Nephron progenitor cell (in vitro differentiated cells): ENCODE data around the gene BEAN1.

Source experiments
- DNase-seq: peaks from one replicate; pipeline ENCODE4 v3.0.0; 2021
- H3K27ac Mint-ChIP-seq: 2 replicates; pipeline ENCODE4 v1.8.0; 2021; ENCODE audit warnings: mild to moderate bottlenecking, moderate library complexity, mixed read lengths
- H3K27me3 Mint-ChIP-seq: 2 replicates; pipeline ENCODE4 v1.8.0; 2021; ENCODE audit warnings: mild to moderate bottlenecking, low read depth, mixed read lengths; ENCODE audit not compliant: poor library complexity
- H3K36me3 Mint-ChIP-seq: 2 replicates; pipeline ENCODE4 v1.8.0; 2021; ENCODE audit warnings: low read depth, mixed read lengths
- H3K4me1 Mint-ChIP-seq: 2 replicates; pipeline ENCODE4 v1.8.0; 2021; ENCODE audit warnings: mixed read lengths
- H3K4me3 Mint-ChIP-seq: 2 replicates; pipeline ENCODE4 v1.8.0; 2021; ENCODE audit warnings: mild to moderate bottlenecking, moderate library complexity, mixed read lengths
- H3K9me3 Mint-ChIP-seq: 2 replicates; pipeline ENCODE4 v1.8.0; 2021; ENCODE audit warnings: mild to moderate bottlenecking, moderate library complexity, mixed read lengths
- CTCF ChIP-seq: fragments of 200-600 bp; sonication (generic); IDR thresholded peaks from 2 replicates; pipeline ENCODE4 v1.5.0; 2021; ENCODE audit warnings: antibody characterized with exemption

Gene BEAN1

GRCh38 chr16:66502020-66502913 lies 75.2 kb downstream of the BEAN1 start:
- TF ChIP-seq CTCF = no peak
- Mint-ChIP-seq H3K36me3 (peaks cover 11% of the 10 kb centered on the region), H3K4me1 (no peaks in the 10 kb centered on the region), H3K4me3 (no peak overlapping the region), H3K27ac (no peak overlapping the region), H3K9me3 (peaks cover 21% of the 10 kb centered on the region), H3K27me3 (peaks cover 13% of the 10 kb centered on the region)
- DNase-seq = no peak

DNA sequence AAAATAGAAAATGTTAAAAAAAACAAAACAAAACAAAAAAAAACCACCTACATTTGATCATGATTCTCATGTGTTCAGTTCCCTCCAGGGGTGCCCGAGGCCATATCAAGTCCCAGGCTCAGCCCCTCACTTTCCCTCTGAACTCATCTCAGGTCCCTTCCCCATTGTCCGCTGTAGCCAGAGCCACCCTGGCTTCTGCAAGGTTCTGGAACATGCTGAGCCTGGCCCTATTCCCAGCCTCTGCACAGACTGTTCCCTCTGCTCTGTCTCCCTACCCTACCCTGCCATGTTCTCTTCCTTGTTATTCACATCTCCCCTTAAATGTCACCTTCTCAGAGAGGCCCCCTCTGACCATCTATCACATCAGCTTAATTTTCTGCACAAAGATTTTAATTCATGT lies 75.9 kb downstream of the BEAN1 start:
- H3K9me3 Mint-ChIP-seq = peaks cover 18% of the 10 kb centered on the region

GRCh38 chr16:66503612-66504011 lies 76.5 kb downstream of the BEAN1 start:
- H3K4me1 Mint-ChIP-seq = no peaks in the 10 kb centered on the region
- peaks cover 15% of the 10 kb centered on the region for H3K9me3 Mint-ChIP-seq
- peaks cover 9% of the 10 kb centered on the region for H3K27me3 Mint-ChIP-seq
- H3K27ac Mint-ChIP-seq = no peak overlapping the region
- H3K36me3 Mint-ChIP-seq = peaks cover 13% of the 10 kb centered on the region
- H3K4me3 Mint-ChIP-seq = no peak overlapping the region
- no peak for TF ChIP-seq CTCF
- DNase-seq = no peak

More for the DNA sequence above, 75.9 kb downstream of the BEAN1 start:
- no peak for TF ChIP-seq CTCF
- Mint-ChIP-seq H3K27me3 (peaks cover 12% of the 10 kb centered on the region), H3K4me3 (no peak overlapping the region), H3K36me3 (peaks cover 15% of the 10 kb centered on the region), H3K27ac (no peak overlapping the region), H3K4me1 (no peaks in the 10 kb centered on the region)
- DNase-seq = no peak

DNA sequence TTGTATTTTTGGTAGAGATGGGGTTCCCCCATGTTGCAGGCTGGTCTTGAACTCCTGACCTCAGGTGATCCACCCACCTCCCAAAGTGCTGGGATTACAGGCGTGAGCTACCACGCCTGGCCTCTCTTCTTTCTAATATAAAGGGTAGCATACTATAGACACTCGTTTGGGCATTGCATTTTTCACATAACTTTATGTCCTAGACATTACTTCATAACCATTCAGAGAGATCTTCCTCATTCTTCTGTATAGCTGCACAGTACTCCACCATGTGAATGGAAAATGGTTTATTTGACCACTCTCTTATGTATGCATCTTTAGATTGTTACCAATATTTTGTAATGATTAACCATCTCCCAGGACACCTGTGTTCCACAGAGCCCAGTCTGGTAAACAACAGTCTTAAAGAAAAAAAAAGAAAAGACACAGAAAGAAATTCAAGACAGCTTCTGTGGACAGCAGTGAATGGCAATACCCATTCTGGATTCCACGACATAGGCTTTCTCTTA lies 80.7 kb downstream of the BEAN1 start:
- DNase-seq = no peak
- H3K27me3 Mint-ChIP-seq = peaks cover 3% of the 10 kb centered on the region
- TF ChIP-seq CTCF = no peak
- H3K27ac Mint-ChIP-seq = no peak overlapping the region
- H3K36me3 Mint-ChIP-seq = peaks cover 13% of the 10 kb centered on the region
- peaks cover 7% of the 10 kb centered on the region for H3K4me1 Mint-ChIP-seq
- H3K9me3 Mint-ChIP-seq = no peaks in the 10 kb centered on the region
- H3K4me3 Mint-ChIP-seq = no peak overlapping the region

GRCh38 chr16:66508248-66508913 lies 81.3 kb downstream of the BEAN1 start:
- no peak for DNase-seq
- H3K4me3 Mint-ChIP-seq = no peak overlapping the region
- H3K27ac Mint-ChIP-seq = no peak overlapping the region
- H3K27me3 Mint-ChIP-seq = peaks cover 3% of the 10 kb centered on the region
- peaks cover 19% of the 10 kb centered on the region for H3K36me3 Mint-ChIP-seq
- H3K9me3 Mint-ChIP-seq = no peaks in the 10 kb centered on the region
- no peak for TF ChIP-seq CTCF
- H3K4me1 Mint-ChIP-seq = peaks cover 11% of the 10 kb centered on the region
